Measurements from ENCODE around the gene TP73.

DNA sequence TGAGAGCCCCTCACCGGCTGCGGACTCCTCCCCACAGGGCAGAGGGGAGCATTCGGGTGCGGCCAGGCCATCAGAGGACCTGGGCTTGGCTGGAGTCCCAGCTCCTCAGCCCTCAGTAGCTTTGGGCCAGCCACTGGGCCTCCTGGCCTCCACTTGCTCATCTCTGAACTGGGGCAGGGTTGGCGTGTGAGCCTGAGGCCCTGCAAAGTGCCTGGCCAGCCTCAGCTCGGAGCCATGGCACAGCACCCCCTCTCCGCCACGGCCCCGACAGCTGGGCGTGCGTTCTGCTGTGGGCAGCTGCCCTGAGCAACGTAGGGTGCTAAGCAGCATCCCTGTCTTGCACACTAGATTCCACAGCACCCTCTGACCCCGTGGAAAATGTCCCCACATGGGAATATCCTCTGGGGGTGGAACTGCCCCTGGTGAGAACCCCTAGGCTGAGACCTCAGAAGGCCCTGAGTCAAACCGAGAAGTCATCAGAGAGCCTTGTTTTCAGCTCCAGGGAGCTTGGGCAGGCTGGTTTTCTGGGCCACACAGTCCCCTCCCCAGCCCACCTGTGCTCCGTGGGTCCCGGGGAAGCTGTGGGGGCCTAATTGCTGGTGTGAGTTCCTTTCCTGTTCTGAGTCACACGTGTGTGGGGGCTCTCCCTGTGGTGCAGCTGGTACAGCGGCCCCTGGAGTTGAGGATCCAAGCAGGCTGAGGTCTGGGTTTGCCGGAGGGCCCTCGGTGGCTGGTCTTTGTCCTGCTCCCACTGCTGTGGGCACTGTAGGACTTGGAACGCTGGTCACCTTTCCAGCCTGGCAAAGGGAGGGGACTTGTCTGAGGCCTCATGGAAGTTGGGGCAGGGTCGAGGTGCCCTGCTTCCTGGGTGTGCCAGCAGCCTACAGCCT lies 24.5 kb downstream of the TP73 start:
- TF ChIP-seq, protein P1, sequence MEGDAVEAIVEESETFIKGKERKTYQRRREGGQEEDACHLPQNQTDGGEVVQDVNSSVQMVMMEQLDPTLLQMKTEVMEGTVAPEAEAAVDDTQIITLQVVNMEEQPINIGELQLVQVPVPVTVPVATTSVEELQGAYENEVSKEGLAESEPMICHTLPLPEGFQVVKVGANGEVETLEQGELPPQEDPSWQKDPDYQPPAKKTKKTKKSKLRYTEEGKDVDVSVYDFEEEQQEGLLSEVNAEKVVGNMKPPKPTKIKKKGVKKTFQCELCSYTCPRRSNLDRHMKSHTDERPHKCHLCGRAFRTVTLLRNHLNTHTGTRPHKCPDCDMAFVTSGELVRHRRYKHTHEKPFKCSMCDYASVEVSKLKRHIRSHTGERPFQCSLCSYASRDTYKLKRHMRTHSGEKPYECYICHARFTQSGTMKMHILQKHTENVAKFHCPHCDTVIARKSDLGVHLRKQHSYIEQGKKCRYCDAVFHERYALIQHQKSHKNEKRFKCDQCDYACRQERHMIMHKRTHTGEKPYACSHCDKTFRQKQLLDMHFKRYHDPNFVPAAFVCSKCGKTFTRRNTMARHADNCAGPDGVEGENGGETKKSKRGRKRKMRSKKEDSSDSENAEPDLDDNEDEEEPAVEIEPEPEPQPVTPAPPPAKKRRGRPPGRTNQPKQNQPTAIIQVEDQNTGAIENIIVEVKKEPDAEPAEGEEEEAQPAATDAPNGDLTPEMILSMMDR (IDR thresholded peaks at IDR 0.05) = no peak
- no peak for TF ChIP-seq POLR2A (IDR thresholded peaks at IDR 0.05)

All from right lobe of liver (tissue), 4 donors.